Coronary artery (tissue), 2 donors: ENCODE results near the gene SMG9.
"Not testable (repeated sequence)": the region's sequence is repeated elsewhere in the genome, so short reads cannot be mapped to it uniquely, and the experiment has no call there.

Experiments used
- DNase-seq: peaks from one replicate; pipeline ENCODE4 v3.0.0-alpha.2; 2017; ENCODE audit warnings: low spot score
- H3K27ac ChIP-seq, 2 donors: fragments of 200-600 bp; sonication (generic); one replicate each; pipeline ENCODE4 v1.5.1; 2016 to 2019
- H3K4me3 ChIP-seq: fragments of 200-600 bp; sonication (generic); 2 replicates; pipeline ENCODE4 v1.5.1; 2016; ENCODE audit warnings: mild to moderate bottlenecking, moderate library complexity
- CTCF ChIP-seq: fragments of 200-600 bp; sonication (generic); IDR thresholded peaks from one replicate; pipeline ENCODE4 v1.5.1; 2019; ENCODE audit warnings: antibody characterized with exemption

Gene SMG9

GRCh38 chr19:43779820-43780219 lies 25.1 kb upstream of the SMG9 start:
- peak overlapping the region; percentile 30 for H3K4me3 ChIP-seq
- TF ChIP-seq CTCF, result no peak
- no peak overlapping the region for H3K27ac ChIP-seq
- no peak for DNase-seq

DNA sequence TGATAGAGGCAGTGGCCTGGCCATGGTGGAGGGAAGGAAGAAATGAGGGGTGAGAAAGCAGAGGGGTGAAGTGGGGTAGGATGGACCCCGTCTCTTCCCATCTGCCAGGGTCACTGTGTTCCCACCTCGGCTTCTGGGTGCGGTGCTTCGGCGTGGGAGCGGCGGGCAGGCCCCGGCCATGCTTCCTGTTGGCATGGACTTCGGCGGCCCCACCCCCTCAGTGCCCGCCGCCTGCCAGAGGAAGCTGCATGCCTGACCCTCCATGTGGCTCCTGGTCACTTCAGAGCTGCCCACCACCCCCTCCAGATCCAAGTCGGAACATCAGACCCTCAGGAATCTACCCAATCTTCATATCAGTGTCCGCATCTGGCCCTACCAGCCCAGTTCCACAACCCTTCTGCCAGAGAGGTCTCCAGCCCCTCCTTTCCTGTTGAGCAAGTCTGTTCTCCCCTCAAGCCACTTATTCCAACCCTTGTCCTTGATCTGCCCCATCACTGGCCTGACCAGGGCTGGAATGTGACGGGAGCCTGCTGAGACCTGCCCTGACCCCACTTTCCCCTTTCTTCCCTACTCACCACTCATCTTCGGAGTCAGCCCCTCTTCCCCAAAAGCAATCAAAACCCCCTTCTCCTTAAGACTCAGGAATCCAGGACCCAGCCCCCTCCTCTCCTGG lies 24.5 kb upstream of the SMG9 start:
- Histone ChIP-seq H3K27ac (peak overlapping the region in 1 of 2 donors; percentile 47), H3K4me3 (peak overlapping the region; percentile 30)
- no peak for DNase-seq
- TF ChIP-seq CTCF, result no peak

GRCh38 chr19:43778651-43779050 lies 23.9 kb upstream of the SMG9 start:
- no peak for DNase-seq
- TF ChIP-seq CTCF, result no peak
- Histone ChIP-seq H3K4me3 (no peak overlapping the region), H3K27ac (peak overlapping the region in 1 of 2 donors; percentile 47)

- no peak overlapping the region for H3K27ac ChIP-seq
- TF ChIP-seq CTCF, result no peak
Observed at GRCh38 chr19:43777163-43777695, 22.5 kb upstream of the SMG9 start.

DNA sequence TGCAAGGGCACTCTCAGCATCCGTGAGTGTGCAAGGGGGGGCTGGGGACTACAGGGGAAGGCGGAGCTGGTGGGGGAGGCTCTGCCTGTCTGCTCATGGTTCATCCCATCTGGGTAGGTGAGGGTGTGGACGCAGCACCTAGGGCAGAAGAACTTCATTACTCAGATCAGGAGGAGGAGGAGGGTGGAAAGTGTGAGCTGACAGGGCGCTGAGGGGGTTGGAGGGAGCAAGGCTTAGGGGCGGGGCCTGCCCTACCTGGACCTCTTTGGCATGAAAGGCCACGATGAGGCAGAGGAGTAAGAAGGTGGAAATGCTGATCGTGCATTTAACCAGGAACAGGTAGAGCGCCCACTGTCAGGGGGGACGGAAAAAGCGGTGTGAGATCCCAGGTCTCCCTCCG lies 21.5 kb upstream of the SMG9 start:
- H3K27ac ChIP-seq, result no peak overlapping the region
- no peak overlapping the region for H3K4me3 ChIP-seq
- no peak for TF ChIP-seq CTCF
- no peak for DNase-seq

More at GRCh38 chr19:43777163-43777695, 22.5 kb upstream of the SMG9 start:
- H3K4me3 ChIP-seq, result no peak overlapping the region
- DNase-seq, result no peak

DNA sequence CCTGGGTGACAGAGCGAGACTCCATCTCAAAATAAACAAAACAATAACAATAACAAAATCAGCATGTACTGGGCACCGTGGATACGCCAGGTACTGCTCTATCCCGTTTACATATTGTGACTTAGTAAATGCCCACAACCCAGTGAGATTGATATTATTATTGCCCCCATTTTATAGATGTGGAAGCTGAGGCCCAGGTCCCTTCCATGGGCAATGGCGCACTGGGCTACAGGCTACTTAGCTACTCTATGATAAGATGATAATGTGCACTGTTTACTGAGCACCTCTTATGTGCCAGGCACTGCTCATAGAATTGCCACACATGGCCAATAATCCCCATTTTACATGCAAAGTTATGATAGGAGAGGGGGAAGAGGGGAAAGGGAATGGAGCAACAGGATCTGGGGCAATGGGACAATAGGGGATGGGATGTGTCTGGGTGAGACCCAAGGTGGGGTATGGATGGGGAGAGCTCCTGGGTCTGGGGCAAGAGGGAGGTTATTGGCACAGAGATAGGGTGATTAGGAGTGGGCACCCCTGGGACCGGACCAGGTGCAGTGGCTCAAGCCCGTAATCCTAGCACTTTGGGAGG lies 20.6 kb upstream of the SMG9 start:
- Histone ChIP-seq H3K4me3 (no peak overlapping the region), H3K27ac (no peak overlapping the region)
- TF ChIP-seq CTCF, result no peak
- no peak for DNase-seq

DNA sequence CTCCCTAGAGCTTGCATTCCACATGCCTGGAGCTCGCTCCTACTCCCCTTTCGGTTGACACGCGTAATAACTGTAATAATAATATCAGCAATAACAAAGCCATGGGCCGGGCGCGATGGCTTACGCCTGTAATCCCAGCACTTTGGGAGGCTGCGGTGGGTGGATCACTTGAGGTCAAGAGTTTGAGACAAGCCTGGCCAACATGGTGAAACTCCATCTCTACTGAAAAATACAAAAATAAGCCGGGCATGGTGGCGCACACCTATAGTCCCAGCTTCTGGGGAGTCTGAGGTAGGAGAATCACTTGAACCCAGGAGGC lies 20.1 kb upstream of the SMG9 start:
- Histone ChIP-seq H3K4me3 (peak overlapping the region; percentile 60), H3K27ac (peak overlapping the region in 1 of 2 donors; percentile 42)
- DNase-seq, result not testable (repeated sequence)
